ENCODE data around the gene RFX2.

Gene RFX2

GRCh38 chr19:6058518-6059201 lies 51.6 kb downstream of the RFX2 start:
- DNase-seq: no peak

- DNase-seq: no peak
Observed at GRCh38 chr19:6057651-6058517, 52.4 kb downstream of the RFX2 start.

- peak; percentile 40 for DNase-seq
Observed at GRCh38 chr19:6056801-6057650, 53.3 kb downstream of the RFX2 start.

GRCh38 chr19:6056282-6056741 lies 54.0 kb downstream of the RFX2 start:
- DNase-seq: no peak

- no peak for DNase-seq
Observed at GRCh38 chr19:6055013-6055795, 55.1 kb downstream of the RFX2 start.

GRCh38 chr19:6048793-6049405 lies 61.4 kb downstream of the RFX2 start:
- peak; percentile 85 for DNase-seq

- DNase-seq: no peak
Observed at GRCh38 chr19:6048348-6048747, 62.0 kb downstream of the RFX2 start.

GRCh38 chr19:6047741-6048251 lies 62.5 kb downstream of the RFX2 start:
- no peak for DNase-seq

- DNase-seq: no peak
Observed at GRCh38 chr19:6047256-6047655, 63.0 kb downstream of the RFX2 start.

GRCh38 chr19:6045108-6045507 lies 65.2 kb downstream of the RFX2 start:
- no peak for DNase-seq

- DNase-seq: no peak
Observed at GRCh38 chr19:6044056-6044805, 66.1 kb downstream of the RFX2 start.

GRCh38 chr19:6042776-6043726 lies 67.2 kb downstream of the RFX2 start:
- no peak for DNase-seq

GRCh38 chr19:6041991-6042481 lies 68.3 kb downstream of the RFX2 start:
- DNase-seq: no peak

GRCh38 chr19:6041071-6041470 lies 69.2 kb downstream of the RFX2 start:
- no peak for DNase-seq

- DNase-seq: no peak
Observed at GRCh38 chr19:6039566-6040225, 70.6 kb downstream of the RFX2 start.

- DNase-seq: no peak
Observed at GRCh38 chr19:6038634-6039405, 71.5 kb downstream of the RFX2 start.

GRCh38 chr19:6035026-6035425 lies 75.3 kb downstream of the RFX2 start:
- no peak for DNase-seq

GRCh38 chr19:6034512-6034911 lies 75.8 kb downstream of the RFX2 start:
- no peak for DNase-seq
